ENCODE measurements around the gene CLEC20A. TPM values are rescaled to one million over a fixed set of nuclear protein-coding genes. Genes with fewer than 3 reads are reported as not detected.

The CLEC20A gene
- total and polyA plus RNA-seq, 2 experiments from 2014 or later = not detected

DNA sequence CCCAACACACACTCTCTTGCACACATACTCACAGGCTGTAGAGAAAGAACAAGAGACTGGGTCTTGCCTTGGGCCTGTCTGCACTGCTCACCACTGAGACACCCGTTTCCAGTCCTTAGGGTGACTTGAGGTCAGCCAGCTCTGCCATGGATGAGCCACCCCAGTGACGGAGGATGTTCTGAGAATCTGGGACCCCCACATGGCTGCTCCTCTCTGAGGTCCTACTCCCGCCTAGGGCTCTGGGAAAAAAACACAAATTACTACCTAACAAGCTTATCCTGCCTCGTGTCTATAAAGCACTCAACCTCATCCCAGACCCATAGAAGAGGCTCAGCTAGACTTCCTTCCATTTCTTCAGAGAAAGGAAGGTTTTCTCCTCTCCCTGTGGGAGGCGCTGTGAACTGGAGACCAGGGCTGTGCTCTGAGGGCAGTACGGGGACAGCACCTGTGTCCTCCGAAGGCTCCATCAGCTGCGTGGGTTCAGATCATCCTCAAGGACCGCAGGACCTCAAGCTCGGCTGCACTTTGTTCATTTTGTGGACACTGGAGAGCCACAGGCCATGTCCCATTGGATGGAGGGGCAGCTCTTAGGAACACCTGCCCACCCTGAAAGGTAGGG is 4.3 kb upstream of the CLEC20A start:
- DNase-seq (ENCODE audit: low spot score) (peak; percentile 64), ATAC-seq (peak; percentile 61)
- Histone ChIP-seq H3K4me3 (no peak overlapping the region), H3K9me2 (ENCODE audit: insufficient read depth) (no peaks in the 10 kb centered on the region), H3K79me2 (replicated peaks; ENCODE audit: insufficient read depth) (no peaks in the 10 kb centered on the region), H3K4me2 (no peak overlapping the region), H3K27me3 (ENCODE audit: insufficient read depth) (no peaks in the 10 kb centered on the region), H3K4me1 (ENCODE audit: insufficient read depth) (no peaks in the 10 kb centered on the region; the same call in 1 of the 2 replicates), H4K20me1 (replicated peaks; ENCODE audit: insufficient read depth) (no peaks in the 10 kb centered on the region), H2AFZ (peak overlapping the region; percentile 89; the same call in 1 of the 2 replicates), H3K36me3 (ENCODE audit: insufficient read depth) (no peaks in the 10 kb centered on the region), H3F3A (replicated peaks; ENCODE audit: low read depth) (no peaks in the 10 kb centered on the region; the same call in 1 of the 2 replicates), H3K27ac (ENCODE audit: low read depth) (no peak overlapping the region)
- Mint-ChIP-seq H3K4me1 (peaks cover 17% of the 10 kb centered on the region), H3K36me3 (ENCODE audit: low read depth) (no peaks in the 10 kb centered on the region), H3K4me3 (no peak overlapping the region), H3K27ac (no peak overlapping the region), H3K27me3 (ENCODE audit: insufficient read depth, low read depth, poor library complexity) (peaks cover 4% of the 10 kb centered on the region), H3K9me3 (no peaks in the 10 kb centered on the region; the same call in 2 of the 3 replicates)
- TF ChIP-seq CTCF (conservative IDR thresholded peaks at IDR 0.05; ENCODE audit: low read depth in 2 of 2) (peak; percentile 44 to 79; a peak in 3 of 4 replicates), EZH2 (IDR thresholded peaks at IDR 0.05; ENCODE audit: low read depth, unreplicated experiment) (no peak), CREB1 (CRISPR knock-in tag; IDR thresholded peaks at IDR 0.05; ENCODE audit: low read depth) (no peak)
- TF ChIP-seq, protein P1, sequence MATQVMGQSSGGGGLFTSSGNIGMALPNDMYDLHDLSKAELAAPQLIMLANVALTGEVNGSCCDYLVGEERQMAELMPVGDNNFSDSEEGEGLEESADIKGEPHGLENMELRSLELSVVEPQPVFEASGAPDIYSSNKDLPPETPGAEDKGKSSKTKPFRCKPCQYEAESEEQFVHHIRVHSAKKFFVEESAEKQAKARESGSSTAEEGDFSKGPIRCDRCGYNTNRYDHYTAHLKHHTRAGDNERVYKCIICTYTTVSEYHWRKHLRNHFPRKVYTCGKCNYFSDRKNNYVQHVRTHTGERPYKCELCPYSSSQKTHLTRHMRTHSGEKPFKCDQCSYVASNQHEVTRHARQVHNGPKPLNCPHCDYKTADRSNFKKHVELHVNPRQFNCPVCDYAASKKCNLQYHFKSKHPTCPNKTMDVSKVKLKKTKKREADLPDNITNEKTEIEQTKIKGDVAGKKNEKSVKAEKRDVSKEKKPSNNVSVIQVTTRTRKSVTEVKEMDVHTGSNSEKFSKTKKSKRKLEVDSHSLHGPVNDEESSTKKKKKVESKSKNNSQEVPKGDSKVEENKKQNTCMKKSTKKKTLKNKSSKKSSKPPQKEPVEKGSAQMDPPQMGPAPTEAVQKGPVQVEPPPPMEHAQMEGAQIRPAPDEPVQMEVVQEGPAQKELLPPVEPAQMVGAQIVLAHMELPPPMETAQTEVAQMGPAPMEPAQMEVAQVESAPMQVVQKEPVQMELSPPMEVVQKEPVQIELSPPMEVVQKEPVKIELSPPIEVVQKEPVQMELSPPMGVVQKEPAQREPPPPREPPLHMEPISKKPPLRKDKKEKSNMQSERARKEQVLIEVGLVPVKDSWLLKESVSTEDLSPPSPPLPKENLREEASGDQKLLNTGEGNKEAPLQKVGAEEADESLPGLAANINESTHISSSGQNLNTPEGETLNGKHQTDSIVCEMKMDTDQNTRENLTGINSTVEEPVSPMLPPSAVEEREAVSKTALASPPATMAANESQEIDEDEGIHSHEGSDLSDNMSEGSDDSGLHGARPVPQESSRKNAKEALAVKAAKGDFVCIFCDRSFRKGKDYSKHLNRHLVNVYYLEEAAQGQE (IDR thresholded peaks at IDR 0.05; ENCODE audit: unreplicated experiment) = no peak

- no peaks in the 10 kb centered on the region for H3K79me2 ChIP-seq (replicated peaks; ENCODE audit: insufficient read depth)
- no peaks in the 10 kb centered on the region for H3K36me3 Mint-ChIP-seq (ENCODE audit: low read depth)
- H3K4me2 ChIP-seq = no peak overlapping the region
- H3K27ac Mint-ChIP-seq = 0 out of 2 replicates have a peak overlapping the region, but pooled peaks have one; percentile 9
- H3K27ac ChIP-seq (ENCODE audit: low read depth) = no peak overlapping the region
- ATAC-seq (peak; percentile 51), DNase-seq (ENCODE audit: low spot score) (peak; percentile 66)
- H3K9me3 Mint-ChIP-seq = no peaks in the 10 kb centered on the region; the same call in 2 of the 3 replicates
- H3K4me3 Mint-ChIP-seq = no peak overlapping the region
- H3K27me3 Mint-ChIP-seq (ENCODE audit: insufficient read depth, low read depth, poor library complexity) = peaks cover 4% of the 10 kb centered on the region
- TF ChIP-seq ZNF114 (CRISPR knock-in tag; IDR thresholded peaks at IDR 0.05) (no peak), CTCF (conservative IDR thresholded peaks at IDR 0.05; ENCODE audit: low read depth in 2 of 2) (peak; percentile 18 to 40; a peak in 3 of 4 replicates)
- H3K36me3 ChIP-seq (ENCODE audit: insufficient read depth) = no peaks in the 10 kb centered on the region
- H3K4me3 ChIP-seq = no peak overlapping the region
- H3K4me1 ChIP-seq (ENCODE audit: insufficient read depth) = no peaks in the 10 kb centered on the region; the same call in 1 of the 2 replicates
- H2AFZ ChIP-seq = peak overlapping the region; percentile 40; the same call in 1 of the 2 replicates
- no peaks in the 10 kb centered on the region for H4K20me1 ChIP-seq (replicated peaks; ENCODE audit: insufficient read depth)
- no peaks in the 10 kb centered on the region; the same call in 1 of the 2 replicates for H3K9me2 ChIP-seq (ENCODE audit: insufficient read depth)
- H3K27me3 ChIP-seq (ENCODE audit: insufficient read depth) = no peaks in the 10 kb centered on the region
- no peaks in the 10 kb centered on the region; the same call in 1 of the 2 replicates for H3F3A ChIP-seq (replicated peaks; ENCODE audit: low read depth)
- H3K4me1 Mint-ChIP-seq = peaks cover 17% of the 10 kb centered on the region
Measured at GRCh38 chr1:178500091-178500770, 3.5 kb upstream of the CLEC20A start.

All from GM23338 (cell line).